ENCODE data around the gene ATXN2.
"Not testable (repeated sequence)": the region's sequence is repeated elsewhere in the genome, so short reads cannot be mapped to it uniquely, and the experiment has no call there.

ATXN2 gene

GRCh38 chr12:111626230-111626629, 27.1 kb upstream of the ATXN2 start:
- Histone ChIP-seq H3K27ac (ENCODE audit: low read length) (no peak overlapping the region), H3K4me1 (ENCODE audit: insufficient read depth, low read length) (no peaks in the 10 kb centered on the region), H3K9ac (ENCODE audit: low read depth, low read length) (no peak overlapping the region), H3K36me3 (ENCODE audit: insufficient read depth, low read depth, low read length) (no peaks in the 10 kb centered on the region), H3K27me3 (ENCODE audit: insufficient read depth, low read length) (no peaks in the 10 kb centered on the region), H3K4me3 (ENCODE audit: low read length) (no peak overlapping the region), H3K9me3 (ENCODE audit: insufficient read depth, low read depth, low read length) (no peaks in the 10 kb centered on the region)

GRCh38 chr12:111624540-111624939, 25.4 kb upstream of the ATXN2 start:
- Histone ChIP-seq H3K27me3 (ENCODE audit: insufficient read depth, low read length) (no peaks in the 10 kb centered on the region), H3K9ac (ENCODE audit: low read depth, low read length) (no peak overlapping the region)

GRCh38 chr12:111617841-111618240, 18.7 kb upstream of the ATXN2 start:
- H3K9me3 ChIP-seq (ENCODE audit: insufficient read depth, low read depth, low read length); H3K4me3 ChIP-seq (ENCODE audit: low read length); H3K27ac ChIP-seq (ENCODE audit: low read length); H3K9ac ChIP-seq (ENCODE audit: low read depth, low read length); H3K27me3 ChIP-seq (ENCODE audit: insufficient read depth, low read length); H3K36me3 ChIP-seq (ENCODE audit: insufficient read depth, low read depth, low read length); H3K4me1 ChIP-seq (ENCODE audit: insufficient read depth, low read length): not testable (repeated sequence)

More at GRCh38 chr12:111624540-111624939, 25.4 kb upstream of the ATXN2 start:
- Histone ChIP-seq H3K27ac (ENCODE audit: low read length) (no peak overlapping the region), H3K9me3 (ENCODE audit: insufficient read depth, low read depth, low read length) (no peaks in the 10 kb centered on the region), H3K4me1 (ENCODE audit: insufficient read depth, low read length) (no peaks in the 10 kb centered on the region), H3K36me3 (ENCODE audit: insufficient read depth, low read depth, low read length) (no peaks in the 10 kb centered on the region), H3K4me3 (ENCODE audit: low read length) (no peak overlapping the region)

GRCh38 chr12:111616177-111616623, 17.1 kb upstream of the ATXN2 start:
- Histone ChIP-seq H3K4me3 (ENCODE audit: low read length) (no peak overlapping the region), H3K9me3 (ENCODE audit: insufficient read depth, low read depth, low read length) (no peaks in the 10 kb centered on the region), H3K4me1 (ENCODE audit: insufficient read depth, low read length) (no peaks in the 10 kb centered on the region), H3K27ac (ENCODE audit: low read length) (no peak overlapping the region), H3K9ac (ENCODE audit: low read depth, low read length) (no peak overlapping the region), H3K27me3 (ENCODE audit: insufficient read depth, low read length) (no peaks in the 10 kb centered on the region), H3K36me3 (ENCODE audit: insufficient read depth, low read depth, low read length) (no peaks in the 10 kb centered on the region)

- H3K27me3 ChIP-seq (ENCODE audit: insufficient read depth, low read length), result no peaks in the 10 kb centered on the region
- H3K9ac ChIP-seq (ENCODE audit: low read depth, low read length), result no peak overlapping the region
- H3K4me1 ChIP-seq (ENCODE audit: insufficient read depth, low read length), result no peaks in the 10 kb centered on the region
- no peaks in the 10 kb centered on the region for H3K9me3 ChIP-seq (ENCODE audit: insufficient read depth, low read depth, low read length)
- no peak overlapping the region for H3K27ac ChIP-seq (ENCODE audit: low read length)
- H3K36me3 ChIP-seq (ENCODE audit: insufficient read depth, low read depth, low read length), result no peaks in the 10 kb centered on the region
- H3K4me3 ChIP-seq (ENCODE audit: low read length), result no peak overlapping the region
Measured at GRCh38 chr12:111607239-111607638, 8.1 kb upstream of the ATXN2 start.

GRCh38 chr12:111606767-111607230, 7.7 kb upstream of the ATXN2 start:
- H3K27ac ChIP-seq (ENCODE audit: low read length), result no peak overlapping the region
- H3K27me3 ChIP-seq (ENCODE audit: insufficient read depth, low read length), result no peaks in the 10 kb centered on the region
- H3K36me3 ChIP-seq (ENCODE audit: insufficient read depth, low read depth, low read length), result no peaks in the 10 kb centered on the region
- H3K9ac ChIP-seq (ENCODE audit: low read depth, low read length), result no peak overlapping the region
- no peak overlapping the region for H3K4me3 ChIP-seq (ENCODE audit: low read length)
- H3K9me3 ChIP-seq (ENCODE audit: insufficient read depth, low read depth, low read length), result no peaks in the 10 kb centered on the region
- no peaks in the 10 kb centered on the region for H3K4me1 ChIP-seq (ENCODE audit: insufficient read depth, low read length)

DNA sequence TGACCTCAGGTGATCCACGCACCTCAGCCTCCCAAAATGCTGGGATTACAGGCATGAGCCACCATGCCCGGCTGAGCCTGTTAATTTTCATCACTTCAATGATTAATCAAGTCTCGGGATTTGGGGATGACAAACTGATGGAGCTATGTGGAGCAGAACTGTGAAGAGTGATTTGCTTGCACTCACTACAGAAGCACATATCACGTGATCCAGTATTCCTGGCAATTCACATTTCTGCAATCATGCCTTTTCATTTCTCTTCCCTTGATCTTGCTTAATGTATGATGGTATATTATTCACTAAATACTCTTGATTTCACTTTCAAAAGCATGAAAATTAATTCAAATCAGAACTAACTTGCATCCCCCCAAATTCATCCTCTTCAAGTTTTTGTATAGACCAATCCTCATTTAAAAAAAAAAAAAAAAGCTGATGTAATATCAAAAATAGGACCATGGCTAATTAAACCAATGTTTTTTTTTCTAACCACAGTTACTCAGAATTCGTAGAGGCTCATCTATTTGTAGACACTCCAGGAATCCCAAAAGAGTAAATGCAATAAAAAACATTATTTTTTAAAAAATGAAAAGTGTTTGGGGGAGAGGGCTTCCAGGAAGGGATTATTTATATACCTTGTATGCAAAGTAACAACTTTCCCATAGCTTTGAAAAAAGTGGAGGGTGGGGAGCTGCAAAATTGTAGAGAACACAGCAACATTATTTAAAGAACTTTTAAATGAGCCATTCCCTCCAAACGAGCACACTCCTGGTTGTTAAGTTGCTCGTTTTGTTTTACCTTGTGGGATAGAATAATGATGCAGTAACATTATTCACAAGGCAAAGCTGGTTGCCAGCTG, 7.0 kb upstream of the ATXN2 start:
- H3K4me3 ChIP-seq (ENCODE audit: low read length), result no peak overlapping the region
- no peaks in the 10 kb centered on the region for H3K27me3 ChIP-seq (ENCODE audit: insufficient read depth, low read length)
- H3K9ac ChIP-seq (ENCODE audit: low read depth, low read length), result no peak overlapping the region
- H3K27ac ChIP-seq (ENCODE audit: low read length), result no peak overlapping the region
- no peaks in the 10 kb centered on the region for H3K9me3 ChIP-seq (ENCODE audit: insufficient read depth, low read depth, low read length)
- H3K36me3 ChIP-seq (ENCODE audit: insufficient read depth, low read depth, low read length), result no peaks in the 10 kb centered on the region
- H3K4me1 ChIP-seq (ENCODE audit: insufficient read depth, low read length), result no peaks in the 10 kb centered on the region

DNA sequence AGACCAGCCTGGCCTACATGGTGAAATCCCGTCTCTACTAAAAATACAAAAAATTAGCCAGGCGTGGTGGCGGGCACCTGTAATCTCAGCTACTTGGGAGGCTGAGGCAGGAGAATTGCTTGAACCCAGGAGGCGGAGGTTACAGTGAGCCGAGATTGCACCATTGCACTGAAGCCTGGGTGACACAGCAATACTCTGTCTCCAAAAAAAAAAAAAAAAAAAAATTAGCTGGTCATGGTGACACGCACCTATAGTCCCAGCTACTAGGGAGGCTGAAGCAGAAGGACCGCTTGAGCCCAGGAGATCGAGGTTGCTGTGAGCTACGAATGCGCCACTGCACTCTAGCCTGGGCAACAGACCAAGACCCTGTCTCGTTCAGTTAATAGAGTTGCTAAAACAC, 3.7 kb upstream of the ATXN2 start:
- not testable (repeated sequence) for H3K4me3 ChIP-seq (ENCODE audit: low read length); H3K4me1 ChIP-seq (ENCODE audit: insufficient read depth, low read length); H3K9me3 ChIP-seq (ENCODE audit: insufficient read depth, low read depth, low read length); H3K27ac ChIP-seq (ENCODE audit: low read length); H3K27me3 ChIP-seq (ENCODE audit: insufficient read depth, low read length); H3K9ac ChIP-seq (ENCODE audit: low read depth, low read length); H3K36me3 ChIP-seq (ENCODE audit: insufficient read depth, low read depth, low read length)

DNA sequence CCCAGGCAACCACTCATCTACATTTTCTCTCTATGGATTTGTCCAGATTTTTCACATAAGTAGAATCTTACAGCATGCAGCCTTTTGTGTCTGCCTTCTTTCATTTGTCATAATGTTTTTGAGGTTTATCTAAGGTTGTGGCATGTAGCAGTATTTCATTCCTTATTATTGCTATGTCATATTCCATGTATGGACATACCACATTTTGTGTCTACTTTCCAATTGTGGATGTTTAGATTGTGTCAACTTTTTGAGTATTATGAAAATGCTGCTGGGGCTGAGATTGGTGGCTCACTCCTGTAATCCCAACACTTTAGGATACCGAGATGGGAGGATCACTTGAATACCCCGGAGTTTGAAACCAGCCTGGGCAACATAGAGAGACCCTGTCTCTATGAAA, 3.2 kb upstream of the ATXN2 start:
- Histone ChIP-seq H3K4me1 (ENCODE audit: insufficient read depth, low read length) (no peaks in the 10 kb centered on the region), H3K27me3 (ENCODE audit: insufficient read depth, low read length) (no peaks in the 10 kb centered on the region), H3K36me3 (ENCODE audit: insufficient read depth, low read depth, low read length) (no peaks in the 10 kb centered on the region), H3K9ac (ENCODE audit: low read depth, low read length) (no peak overlapping the region), H3K4me3 (ENCODE audit: low read length) (no peak overlapping the region), H3K9me3 (ENCODE audit: insufficient read depth, low read depth, low read length) (no peaks in the 10 kb centered on the region), H3K27ac (ENCODE audit: low read length) (no peak overlapping the region)

DNA sequence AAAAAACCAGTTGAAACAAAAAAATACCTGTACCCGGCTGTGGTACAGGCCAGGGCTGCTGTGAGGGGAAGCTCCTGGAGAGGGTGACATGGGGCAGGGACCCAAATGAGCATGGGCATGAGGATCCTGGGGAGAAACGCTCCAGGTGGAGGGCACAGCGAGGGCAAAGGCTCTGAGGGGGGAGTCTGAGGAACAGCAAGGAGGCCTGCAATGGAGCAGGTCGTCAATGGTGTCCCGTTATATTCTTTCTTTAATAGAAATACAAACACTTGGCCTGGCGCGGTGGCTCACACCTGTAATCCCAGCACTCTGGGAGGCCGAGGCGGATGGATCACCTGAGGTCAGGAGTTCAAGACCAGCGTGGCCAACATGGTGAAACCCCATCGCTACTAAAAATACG, 1.9 kb upstream of the ATXN2 start:
- not testable (repeated sequence) for H3K4me3 ChIP-seq (ENCODE audit: low read length); H3K36me3 ChIP-seq (ENCODE audit: insufficient read depth, low read depth, low read length); H3K27ac ChIP-seq (ENCODE audit: low read length); H3K9me3 ChIP-seq (ENCODE audit: insufficient read depth, low read depth, low read length); H3K4me1 ChIP-seq (ENCODE audit: insufficient read depth, low read length); H3K27me3 ChIP-seq (ENCODE audit: insufficient read depth, low read length); H3K9ac ChIP-seq (ENCODE audit: low read depth, low read length)

DNA sequence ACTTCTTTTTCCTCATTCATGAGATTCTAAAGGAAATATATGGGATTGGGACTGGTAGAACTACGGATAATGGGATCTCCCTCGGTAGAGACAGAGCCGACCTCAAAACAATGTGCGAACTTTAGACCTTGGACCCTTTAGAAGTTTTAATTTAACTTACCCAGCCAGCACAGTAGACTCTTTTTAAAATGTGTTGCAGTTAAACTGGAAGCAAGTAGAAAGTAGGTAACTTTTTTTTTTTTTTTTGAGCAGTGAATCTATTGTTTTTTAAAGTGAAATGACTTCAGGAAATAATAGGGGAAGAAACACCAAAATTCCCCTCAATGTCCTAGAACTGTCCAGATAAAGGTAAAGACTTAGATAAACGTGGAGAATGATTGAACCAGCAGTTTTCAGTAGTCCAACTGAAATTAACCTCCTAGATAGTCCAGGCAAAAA, 1.1 kb upstream of the ATXN2 start:
- no peaks in the 10 kb centered on the region for H3K27me3 ChIP-seq (ENCODE audit: insufficient read depth, low read length)
- H3K27ac ChIP-seq (ENCODE audit: low read length), result peak overlapping the region; percentile 41
- no peaks in the 10 kb centered on the region for H3K9me3 ChIP-seq (ENCODE audit: insufficient read depth, low read depth, low read length)
- H3K9ac ChIP-seq (ENCODE audit: low read depth, low read length), result peak overlapping the region; percentile 89; the same call in 1 of the 2 replicates
- H3K4me1 ChIP-seq (ENCODE audit: insufficient read depth, low read length), result peaks cover 7% of the 10 kb centered on the region; the same call in 1 of the 2 replicates
- no peaks in the 10 kb centered on the region for H3K36me3 ChIP-seq (ENCODE audit: insufficient read depth, low read depth, low read length)
- peak overlapping the region; percentile 70 for H3K4me3 ChIP-seq (ENCODE audit: low read length)

DNA sequence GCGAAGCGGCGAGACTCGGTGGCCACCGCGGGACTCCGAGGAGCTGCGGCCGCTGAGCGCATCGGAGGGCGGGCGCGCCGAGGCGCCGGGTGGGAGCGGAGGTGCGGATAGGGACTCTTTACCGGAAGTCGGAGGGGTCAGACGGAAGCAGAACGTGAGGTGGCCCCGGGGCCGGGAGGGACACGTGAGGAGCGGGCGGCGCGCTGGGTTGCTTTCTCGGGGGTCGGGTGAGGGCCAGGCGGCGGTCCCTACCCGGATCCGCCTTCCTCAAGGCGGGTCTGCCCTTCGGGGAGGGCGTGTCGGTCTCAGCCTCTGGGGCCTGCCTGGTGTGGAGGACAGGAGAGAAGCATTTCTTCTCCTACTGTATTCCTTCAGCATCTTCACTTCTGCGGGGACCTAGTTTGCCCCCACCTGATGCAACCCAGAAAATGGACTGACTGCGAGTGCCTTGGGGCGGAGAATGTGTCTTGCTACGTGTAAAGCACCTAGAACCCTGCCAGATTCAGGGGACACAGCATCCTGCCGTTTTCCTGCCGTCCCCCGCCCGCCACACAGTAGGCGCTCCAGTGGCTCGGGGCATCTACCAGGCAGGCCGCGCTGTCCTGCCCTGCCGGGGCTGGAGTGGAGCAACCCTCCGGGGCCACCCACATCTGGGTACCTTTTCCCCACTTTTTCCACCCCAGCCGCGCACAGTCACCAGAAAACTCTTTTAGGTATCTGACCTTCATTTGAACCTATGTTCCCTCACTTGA, 514 bp upstream of the ATXN2 start:
- H3K9ac ChIP-seq (ENCODE audit: low read depth, low read length), result peak overlapping the region; percentile 89
- H3K4me1 ChIP-seq (ENCODE audit: insufficient read depth, low read length), result peaks cover 7% of the 10 kb centered on the region; the same call in 1 of the 2 replicates
- H3K27me3 ChIP-seq (ENCODE audit: insufficient read depth, low read length), result no peaks in the 10 kb centered on the region
- H3K27ac ChIP-seq (ENCODE audit: low read length), result peak overlapping the region; percentile 41
- no peaks in the 10 kb centered on the region for H3K9me3 ChIP-seq (ENCODE audit: insufficient read depth, low read depth, low read length)
- H3K4me3 ChIP-seq (ENCODE audit: low read length), result peak overlapping the region; percentile 70
- H3K36me3 ChIP-seq (ENCODE audit: insufficient read depth, low read depth, low read length), result no peaks in the 10 kb centered on the region

Measured in iPS-20b (cell line).